Lower leg skin (tissue), 4 donors: ENCODE measurements around the gene CA10. TPM values are rescaled to one million over a fixed set of nuclear protein-coding genes. Genes with fewer than 3 reads are reported as not detected.

Experiments used
- DNase-seq, 2 donors: peaks; one replicate each; pipeline ENCODE4 v3.0.0-alpha.2; 2019; ENCODE audit warnings: low spot score in 2 of 2
- H3K4me3 ChIP-seq: fragments of 200-600 bp; sonication (generic); 2 replicates; pipeline ENCODE4 v1.5.1; 2017; ENCODE audit warnings: mild to moderate bottlenecking, low read depth; ENCODE audit not compliant: poor library complexity, severe bottlenecking
- POLR2A ChIP-seq, 2 donors: fragments of 450-650 bp; IDR thresholded peaks; one replicate each; pipeline ENCODE4 v1.6.1; 2016 to 2017; ENCODE audit warnings: antibody characterized with exemption in 2 of 2, mild to moderate bottlenecking in 1 of 2, moderate library complexity in 1 of 2
- WGBS, 2 donors: methylation state at CpG; one replicate each; pipeline ENCODE4 v1.1.5; 2018; 5-methylcytosine and 5-hydroxymethylcytosine counted together
- intact Hi-C: fragments of 100-400 bp; cut with DNase I; formaldehyde crosslinking; loops from one replicate; pipeline ENCODE4 v1.15.0; 2023; ENCODE audit warnings: low total_unique reads
- total RNA-seq, 4 donors: library from RNA; depleted of rRNA; stranded (reverse); fragments of >200 nt; gene quantifications; one replicate each; pipeline ENCODE4 v1.1.0, GENCODE V29; 2016
- TF ChIP-seq, protein P1 (sequence below), 3 donors: fragments of 450-650 bp; IDR thresholded peaks; one replicate each; pipeline ENCODE4 v1.5.1; 2016; ENCODE audit warnings: antibody characterized with exemption in 3 of 3, mild to moderate bottlenecking in 3 of 3, moderate library complexity in 2 of 3

CA10 gene
- total RNA-seq, 4 donors from 2014 or later, result not detected

DNA sequence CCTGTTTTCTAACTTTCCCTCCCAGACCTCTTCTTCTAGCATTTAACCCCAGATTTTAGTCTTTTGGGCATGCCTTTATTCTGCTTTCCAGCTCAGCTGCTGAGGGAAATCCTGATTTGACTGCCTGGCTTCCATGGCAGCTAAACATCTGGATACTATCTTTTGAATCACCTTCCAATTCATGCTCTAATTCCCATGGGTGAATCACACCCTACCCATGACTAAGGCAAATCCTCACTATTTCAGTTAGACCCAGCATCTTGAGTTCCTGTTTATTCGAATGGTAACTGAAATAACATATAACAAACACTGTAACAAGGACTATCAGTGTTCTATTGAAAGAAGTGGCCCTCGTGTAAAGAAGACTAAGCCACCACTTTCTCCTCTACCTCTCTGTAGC, 29.8 kb downstream of the CA10 start:
- DNase-seq, result no peak
- no peak for TF ChIP-seq POLR2A (IDR thresholded peaks at IDR 0.05)
- TF ChIP-seq, protein P1, sequence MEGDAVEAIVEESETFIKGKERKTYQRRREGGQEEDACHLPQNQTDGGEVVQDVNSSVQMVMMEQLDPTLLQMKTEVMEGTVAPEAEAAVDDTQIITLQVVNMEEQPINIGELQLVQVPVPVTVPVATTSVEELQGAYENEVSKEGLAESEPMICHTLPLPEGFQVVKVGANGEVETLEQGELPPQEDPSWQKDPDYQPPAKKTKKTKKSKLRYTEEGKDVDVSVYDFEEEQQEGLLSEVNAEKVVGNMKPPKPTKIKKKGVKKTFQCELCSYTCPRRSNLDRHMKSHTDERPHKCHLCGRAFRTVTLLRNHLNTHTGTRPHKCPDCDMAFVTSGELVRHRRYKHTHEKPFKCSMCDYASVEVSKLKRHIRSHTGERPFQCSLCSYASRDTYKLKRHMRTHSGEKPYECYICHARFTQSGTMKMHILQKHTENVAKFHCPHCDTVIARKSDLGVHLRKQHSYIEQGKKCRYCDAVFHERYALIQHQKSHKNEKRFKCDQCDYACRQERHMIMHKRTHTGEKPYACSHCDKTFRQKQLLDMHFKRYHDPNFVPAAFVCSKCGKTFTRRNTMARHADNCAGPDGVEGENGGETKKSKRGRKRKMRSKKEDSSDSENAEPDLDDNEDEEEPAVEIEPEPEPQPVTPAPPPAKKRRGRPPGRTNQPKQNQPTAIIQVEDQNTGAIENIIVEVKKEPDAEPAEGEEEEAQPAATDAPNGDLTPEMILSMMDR (IDR thresholded peaks at IDR 0.05), result no peak
- WGBS, 2 donors, result 63 to 69% methylated on average over 2 of the region's 2 CpGs
- H3K4me3 ChIP-seq, result no peak overlapping the region
- intact Hi-C loops, result no loop called here

DNA sequence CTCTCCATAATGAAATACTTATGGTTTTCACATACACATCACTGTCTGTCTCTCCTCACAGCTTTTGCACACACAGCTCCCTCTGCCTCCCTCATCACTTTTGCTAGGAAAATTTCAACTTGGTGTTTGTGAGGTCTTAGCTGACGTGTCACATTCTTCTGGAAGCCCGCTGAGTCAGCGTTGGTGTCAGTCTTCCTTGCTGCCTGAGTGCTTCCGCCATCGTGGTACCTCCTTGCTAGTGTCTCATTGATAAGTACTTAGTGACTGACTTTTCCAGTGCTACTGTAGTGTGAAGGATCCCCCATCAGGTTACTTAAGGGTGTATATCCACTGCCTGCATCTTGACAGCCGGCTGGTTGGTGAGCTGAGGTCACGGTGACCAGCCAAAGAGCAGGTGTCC, 33.5 kb downstream of the CA10 start:
- WGBS, 2 donors, result 88 to 92% methylated on average over 7 of the region's 7 CpGs
- TF ChIP-seq POLR2A (IDR thresholded peaks at IDR 0.05), result no peak
- TF ChIP-seq, protein P1 (IDR thresholded peaks at IDR 0.05), result no peak
- DNase-seq, result peak in 1 of 2 donors; percentile 58
- H3K4me3 ChIP-seq, result no peak overlapping the region
- intact Hi-C loops, result no loop called here

DNA sequence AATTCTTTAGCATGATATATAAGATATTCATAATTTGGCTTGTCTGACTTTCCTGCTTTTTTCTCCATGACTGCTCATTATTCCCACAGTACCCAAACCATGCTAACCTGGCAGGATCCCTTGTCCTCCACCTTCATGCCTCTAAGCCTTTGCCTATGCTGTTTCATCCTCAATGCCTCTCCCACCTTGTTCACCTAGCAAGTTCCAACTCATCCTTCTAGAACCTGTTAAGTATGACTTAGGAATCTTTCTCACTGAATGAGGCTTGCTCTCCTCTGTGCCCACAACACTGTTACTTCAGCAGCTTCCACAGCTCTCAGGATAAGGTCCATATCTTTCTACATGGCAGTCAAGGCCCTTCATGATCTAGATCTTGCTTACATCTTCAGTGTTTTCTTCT, 34.0 kb downstream of the CA10 start:
- intact Hi-C loops, result no loop called here
- TF ChIP-seq, protein P1 (IDR thresholded peaks at IDR 0.05), result no peak
- TF ChIP-seq POLR2A (IDR thresholded peaks at IDR 0.05), result no peak
- H3K4me3 ChIP-seq, result no peak overlapping the region
- DNase-seq, result no peak

DNA sequence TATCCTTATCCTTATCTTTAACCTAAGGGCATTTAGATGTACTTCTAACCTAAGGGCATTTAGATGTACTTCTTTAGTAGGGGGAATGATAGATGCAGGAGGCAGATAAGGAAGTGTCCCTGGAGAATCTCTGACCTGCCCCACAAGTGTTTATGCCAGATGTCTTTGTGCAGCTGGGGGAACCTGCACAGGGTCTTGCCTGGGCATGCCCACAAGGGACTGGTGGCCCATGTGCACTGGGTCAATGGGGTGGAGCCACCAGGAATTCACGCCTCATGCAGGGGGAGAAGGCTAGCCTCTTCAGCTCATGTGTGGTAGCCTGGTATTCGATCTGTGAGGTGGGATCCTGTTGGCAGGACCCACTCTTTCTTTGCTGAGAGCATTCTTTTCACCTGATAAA, 38.0 kb downstream of the CA10 start:
- no peak for TF ChIP-seq POLR2A (IDR thresholded peaks at IDR 0.05)
- TF ChIP-seq, protein P1 (IDR thresholded peaks at IDR 0.05), result no peak
- 71 to 73% methylated on average over 2 of the region's 2 CpGs for WGBS, 2 donors
- intact Hi-C loops, result no loop called here
- no peak for DNase-seq
- no peak overlapping the region for H3K4me3 ChIP-seq

DNA sequence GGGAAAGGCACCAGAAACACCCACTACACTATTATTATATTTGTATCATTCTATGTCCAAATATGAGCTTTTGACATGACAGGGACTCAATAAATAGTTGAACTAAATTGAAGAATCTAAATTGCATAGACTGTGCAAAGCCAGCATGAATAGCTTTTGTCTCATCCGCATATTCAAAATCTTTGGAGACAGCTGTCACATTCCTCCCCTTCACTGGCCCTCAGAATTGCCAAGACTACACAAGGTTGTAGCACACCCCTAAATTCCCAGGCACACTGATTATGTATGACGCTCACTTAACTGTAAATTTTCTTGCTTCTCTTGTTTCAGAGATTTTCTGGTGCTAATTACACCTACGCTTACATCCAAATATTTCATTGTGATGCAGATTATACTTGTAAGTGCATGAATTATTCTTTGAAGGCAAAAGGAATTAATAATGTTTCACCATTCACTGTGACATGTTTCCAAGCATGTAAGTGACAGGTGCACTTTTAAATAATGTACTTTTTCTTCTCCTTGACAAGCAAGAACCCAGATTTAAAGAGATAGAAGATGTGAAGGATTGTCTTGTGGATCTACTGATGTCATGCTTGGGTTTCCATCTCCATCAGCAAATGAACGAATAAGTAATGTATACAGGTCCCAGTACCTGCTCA, 47.5 kb downstream of the CA10 start:
- TF ChIP-seq, protein P1 (IDR thresholded peaks at IDR 0.05), result no peak
- TF ChIP-seq POLR2A (IDR thresholded peaks at IDR 0.05), result no peak
- DNase-seq, result no peak
- WGBS, 2 donors, result 57 to 62% methylated on average over 4 of the region's 4 CpGs
- no peak overlapping the region for H3K4me3 ChIP-seq
- intact Hi-C loops, result no loop called here
